DND-41 (cell line): ENCODE results near the gene SLC45A1.

ENCODE experiments used
- ATAC-seq: fragments of 200-7000 bp; cut with Tn5 transposase; 3 replicates; pipeline ENCODE4 v1.9.1; 2021; ENCODE audit warnings: low read depth; ENCODE audit not compliant: insufficient read depth
- DNase-seq: peaks from one replicate; pipeline ENCODE4 v3.0.0-alpha.2; 2020
- H2AFZ ChIP-seq: 2 replicates; pipeline ENCODE4 v1.6.0; 2012; ENCODE audit warnings: low read depth, low read length
- H3K27ac ChIP-seq: 2 replicates; pipeline ENCODE4 v1.5.1; 2012; ENCODE audit warnings: low read length, inconsistent platforms
- H3K27me3 ChIP-seq: fragments of 200-600 bp; sonication (generic); 2 replicates; pipeline ENCODE4 v1.6.0; 2012; ENCODE audit warnings: low read length, mild to moderate bottlenecking, inconsistent platforms; ENCODE audit not compliant: insufficient read depth, poor library complexity
- H3K36me3 ChIP-seq: 2 replicates; pipeline ENCODE4 v1.5.1; 2012; ENCODE audit warnings: low read length, inconsistent platforms; ENCODE audit not compliant: insufficient read depth
- H3K4me1 ChIP-seq: 2 replicates; pipeline ENCODE4 v1.5.1; 2012; ENCODE audit warnings: mild to moderate bottlenecking, low read length; ENCODE audit not compliant: insufficient read depth
- H3K4me2 ChIP-seq: 2 replicates; pipeline ENCODE4 v1.6.0; 2012; ENCODE audit warnings: mild to moderate bottlenecking, moderate library complexity, low read length, inconsistent platforms; ENCODE audit not compliant: insufficient read depth
- H3K4me3 ChIP-seq, 2 experiments: fragments of 200-600 bp in 1 of 2; shearing (Covaris generic) in 1 of 2; 2 replicates each; pipeline ENCODE4 v1.5.1; 2012 to 2016; ENCODE audit warnings: inconsistent platforms in 2 of 2, low read length in 2 of 2, mild to moderate bottlenecking in 2 of 2, low read depth in 1 of 2, moderate library complexity in 1 of 2
- H3K79me2 ChIP-seq: 2 replicates; pipeline ENCODE4 v1.6.0; 2012; ENCODE audit warnings: low read length, inconsistent platforms; ENCODE audit not compliant: insufficient read depth
- H3K9ac ChIP-seq: 2 replicates; pipeline ENCODE4 v1.6.0; 2012; ENCODE audit warnings: low read depth, mild to moderate bottlenecking, inconsistent platforms, low read length, moderate library complexity
- H3K9me3 ChIP-seq: 2 replicates; pipeline ENCODE4 v1.5.1; 2012; ENCODE audit warnings: low read length, moderate library complexity, mild to moderate bottlenecking, inconsistent platforms; ENCODE audit not compliant: insufficient read depth, severe bottlenecking
- H4K20me1 ChIP-seq: 2 replicates; pipeline ENCODE4 v1.6.0; 2012; ENCODE audit warnings: low read length; ENCODE audit not compliant: insufficient read depth
- CTCF ChIP-seq: IDR thresholded peaks from 2 replicates; pipeline ENCODE4 v1.5.1; 2012; ENCODE audit warnings: borderline replicate concordance, low read length, moderate library complexity, mild to moderate bottlenecking; ENCODE audit not compliant: poor library complexity, severe bottlenecking; ENCODE audit errors: extremely low read depth
- EZH2 ChIP-seq: IDR thresholded peaks from 3 replicates; pipeline ENCODE4 v1.6.1; 2012; ENCODE audit warnings: borderline replicate concordance, low read depth, mild to moderate bottlenecking, moderate library complexity, low read length, inconsistent platforms; ENCODE audit not compliant: severe bottlenecking

The SLC45A1 gene

GRCh38 chr1:8348047-8348776 is 30.3 kb downstream of the SLC45A1 start:
- peaks cover 16% of the 10 kb centered on the region for H4K20me1 ChIP-seq
- H3K4me3 ChIP-seq, result no peak overlapping the region
- peaks cover 2% of the 10 kb centered on the region; the same call in 1 of the 2 replicates for H3K4me1 ChIP-seq
- no peak overlapping the region for H3K4me2 ChIP-seq
- H3K27me3 ChIP-seq, result no peaks in the 10 kb centered on the region
- DNase-seq, result no peak
- TF ChIP-seq CTCF, result no peak
- no peak overlapping the region for H2AFZ ChIP-seq
- H3K9ac ChIP-seq, result no peak overlapping the region
- ATAC-seq, result no peak
- peaks cover under 1% of the 10 kb centered on the region; the same call in 1 of the 2 replicates for H3K36me3 ChIP-seq
- no peaks in the 10 kb centered on the region for H3K79me2 ChIP-seq
- no peak overlapping the region for H3K27ac ChIP-seq
- H3K9me3 ChIP-seq, result no peaks in the 10 kb centered on the region

- Histone ChIP-seq H3K9me3 (no peaks in the 10 kb centered on the region), H4K20me1 (peaks cover 16% of the 10 kb centered on the region), H3K27ac (no peak overlapping the region), H3K9ac (no peak overlapping the region), H2AFZ (no peak overlapping the region), H3K79me2 (no peaks in the 10 kb centered on the region), H3K4me1 (peaks cover 2% of the 10 kb centered on the region; the same call in 1 of the 2 replicates), H3K27me3 (no peaks in the 10 kb centered on the region), H3K4me2 (no peak overlapping the region), H3K36me3 (peaks cover 8% of the 10 kb centered on the region), H3K4me3 (no peak overlapping the region)
- ATAC-seq, result peak; percentile 86
- TF ChIP-seq EZH2 (no peak), CTCF (peak; percentile 92)
- DNase-seq, result peak; percentile 69
These were observed 31.0 kb downstream of the SLC45A1 start for GRCh38 chr1:8348777-8349472.

GRCh38 chr1:8349473-8349865 is 31.6 kb downstream of the SLC45A1 start:
- Histone ChIP-seq H4K20me1 (peaks cover 16% of the 10 kb centered on the region), H2AFZ (no peak overlapping the region), H3K4me2 (no peak overlapping the region), H3K4me1 (peaks cover 2% of the 10 kb centered on the region; the same call in 1 of the 2 replicates), H3K36me3 (peaks cover 11% of the 10 kb centered on the region), H3K27me3 (no peaks in the 10 kb centered on the region), H3K79me2 (no peaks in the 10 kb centered on the region), H3K4me3 (no peak overlapping the region), H3K9me3 (no peaks in the 10 kb centered on the region), H3K9ac (no peak overlapping the region), H3K27ac (no peak overlapping the region)
- DNase-seq (no peak), ATAC-seq (no peak)
- no peak for TF ChIP-seq EZH2
- no peak for TF ChIP-seq CTCF
